NOMO-1 treated with dmso at 0.1 percent for 144 hours (cell line): Measurements from ENCODE around the gene SINHCAF.

ENCODE experiments used
- DNase-seq: peaks from one replicate; lab custom pipeline; 2025; ENCODE audit not compliant: unreplicated experiment; lab: John Stamatoyannopoulos, UW

SINHCAF gene

DNA sequence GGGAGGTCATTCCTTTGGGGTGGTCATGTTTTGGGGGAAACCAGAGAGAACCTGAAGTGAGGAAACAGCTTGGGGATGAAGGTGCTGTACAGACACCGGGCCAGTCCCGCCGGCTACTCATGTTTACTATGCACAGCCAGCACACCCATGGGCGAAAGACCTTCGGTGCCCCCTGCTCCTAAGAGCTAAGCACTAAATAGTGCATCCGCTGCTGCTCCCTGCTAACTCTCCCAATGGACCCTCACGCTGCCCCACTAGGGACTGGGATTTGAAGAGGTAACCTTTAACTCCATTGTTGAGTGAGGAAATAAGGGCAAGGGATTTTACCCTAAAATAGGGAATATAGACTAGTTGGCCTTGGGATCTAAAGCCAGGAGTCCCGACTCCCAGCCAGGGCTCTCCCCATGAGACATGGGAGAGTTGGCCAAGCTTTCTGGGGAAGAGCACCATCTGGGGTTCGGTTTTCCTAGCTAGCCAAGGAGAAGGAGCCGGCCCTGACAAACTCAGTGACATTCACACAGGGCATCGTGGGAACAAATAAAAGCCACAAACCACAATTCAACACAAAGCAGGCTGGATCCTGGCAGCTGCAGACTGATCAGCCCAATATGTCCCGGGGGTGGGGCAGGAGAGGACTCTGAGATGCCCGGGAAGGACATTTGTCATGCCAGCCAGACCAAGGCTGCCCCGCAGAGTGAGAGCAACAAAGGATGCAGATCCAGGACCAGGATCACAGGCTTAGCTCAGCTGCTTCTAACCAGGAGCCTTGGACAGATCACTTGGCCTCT is 91.7 kb downstream of the SINHCAF start:
- DNase-seq = no peak

DNA sequence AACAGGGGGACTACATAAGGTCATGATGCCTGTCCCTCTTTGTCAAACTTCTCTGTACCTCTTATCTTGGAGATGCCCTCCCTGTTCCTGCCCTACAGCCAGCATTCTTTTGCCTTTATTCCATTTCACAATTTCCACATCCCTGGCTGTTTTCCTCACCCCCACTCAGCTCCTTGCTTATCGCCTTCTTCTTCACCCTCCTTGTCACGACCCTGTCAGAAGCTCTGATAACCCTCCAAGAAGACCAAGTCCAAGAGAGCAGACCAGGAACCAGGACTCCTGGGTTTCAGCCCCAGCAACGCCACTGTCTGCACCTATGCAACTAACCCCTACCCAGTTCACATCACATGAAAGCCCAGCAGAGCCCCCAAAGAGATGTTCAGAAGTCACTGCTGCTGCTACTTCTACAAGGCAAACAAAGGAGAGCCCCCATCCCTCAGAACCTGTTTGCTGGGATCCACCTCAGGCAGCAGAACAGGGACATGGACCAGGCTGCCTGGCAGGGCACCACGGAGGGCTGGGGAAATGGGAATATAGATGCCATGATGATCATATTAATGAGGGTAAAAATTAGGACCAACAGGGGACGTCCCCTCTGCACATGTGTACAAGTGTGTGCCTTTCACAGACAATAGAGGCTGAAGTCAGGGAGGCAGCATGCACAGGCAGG is 92.8 kb downstream of the SINHCAF start:
- no peak for DNase-seq

DNA sequence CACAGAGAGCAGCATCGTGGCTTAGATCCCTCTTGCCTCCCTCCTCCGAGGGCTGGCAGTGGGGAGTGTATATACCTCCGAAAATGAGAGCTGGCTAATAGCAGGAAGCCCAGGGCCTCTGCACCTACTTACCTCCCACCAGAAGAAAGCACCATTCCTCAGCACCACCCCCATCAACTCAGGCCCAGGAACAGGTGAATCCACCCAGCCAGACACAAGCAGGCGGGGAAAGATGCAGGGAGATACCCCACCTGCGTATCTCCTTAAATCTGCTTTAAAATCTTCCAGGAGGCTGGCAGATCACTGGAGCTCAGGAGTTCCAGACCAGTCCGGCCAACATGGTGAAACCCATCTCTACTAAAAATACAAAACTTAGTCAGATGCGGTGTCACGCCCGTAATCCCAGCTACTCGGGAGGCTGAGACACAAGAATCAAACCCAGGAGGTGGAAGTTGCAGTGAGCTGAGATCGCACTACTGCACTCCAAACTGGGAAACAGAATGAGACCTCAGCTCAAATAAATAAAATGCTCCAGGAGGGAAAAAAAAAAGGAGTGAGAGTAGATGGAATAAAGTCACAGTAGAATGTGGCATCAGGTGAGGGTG is 93.5 kb downstream of the SINHCAF start:
- no peak for DNase-seq

DNA sequence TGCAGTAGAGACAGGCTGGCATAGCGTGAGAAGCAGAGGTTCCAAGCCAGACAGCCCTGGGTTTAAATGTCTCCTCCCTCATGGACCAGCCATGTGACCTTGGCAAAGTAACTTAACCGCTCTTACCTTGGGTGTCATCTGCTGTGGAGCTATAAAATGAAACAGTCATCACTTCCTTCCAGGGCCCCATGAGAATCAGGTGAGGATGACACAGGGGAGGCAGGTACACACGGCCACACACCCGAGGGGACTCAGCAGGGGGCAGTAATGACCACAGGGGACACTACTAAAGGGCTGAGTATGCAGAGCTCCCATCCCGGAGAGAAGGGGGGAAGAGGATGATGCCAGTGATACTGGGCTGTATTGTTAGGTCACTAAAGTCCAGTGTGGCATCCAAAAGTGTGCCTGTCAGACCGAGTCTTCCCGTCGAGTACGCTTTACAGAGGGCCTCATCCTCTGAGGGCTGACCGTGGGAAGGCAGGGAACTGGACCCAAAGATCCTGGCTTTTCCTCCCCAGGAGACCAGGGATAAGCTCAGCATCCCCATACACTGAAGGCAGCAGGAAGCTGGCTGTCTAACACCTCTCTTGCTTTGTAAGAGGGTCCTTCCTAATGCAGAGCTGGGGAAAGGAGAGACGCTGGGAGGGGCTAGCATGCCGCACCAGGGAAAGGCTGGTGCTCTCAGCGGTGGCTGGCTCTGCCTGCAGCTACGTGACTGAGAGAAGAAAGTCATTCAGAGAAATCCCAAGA is 94.2 kb downstream of the SINHCAF start:
- no peak for DNase-seq
